Sciatic nerve (tissue), 2 donors: ENCODE measurements around the gene AKAP8. TPM values are rescaled to one million over a fixed set of nuclear protein-coding genes. Genes with fewer than 3 reads are reported as not detected.
A peak's percentile ranks its signal among the peaks of the same experiment; 100 is the strongest.
"Not testable (repeated sequence)": the region's sequence is repeated elsewhere in the genome, so short reads cannot be mapped to it uniquely, and the experiment has no call there.

Experiments used
- ATAC-seq: fragments of 200-7000 bp; cut with Tn5 transposase; one replicate; pipeline ENCODE4 v1.9.1; 2020; ENCODE audit warnings: mild to moderate bottlenecking, moderate library complexity
- DNase-seq: peaks from one replicate; pipeline ENCODE4 v3.0.0-alpha.2; 2020; ENCODE audit warnings: low spot score
- intact Hi-C: fragments of 100-400 bp; cut with DNase I; formaldehyde crosslinking; loops from one replicate; pipeline ENCODE4 v1.14.2; 2022
- total RNA-seq: library from RNA; stranded (reverse); fragmentation: NEBNext Ultra II Directional; extraction: Animal tissue kit (Norgen Biotek cat#: 25700); gene quantifications from one replicate; pipeline ENCODE4 v1.2.1, GENCODE V29; 2021
- donor health status: DM: no; HTN: no; CAD: no.
- donor health status: DM: no; HTN: no; CAD: no.

Gene AKAP8
- total RNA-seq, 1 donor from 2014 or later, result 51.9 TPM

DNA sequence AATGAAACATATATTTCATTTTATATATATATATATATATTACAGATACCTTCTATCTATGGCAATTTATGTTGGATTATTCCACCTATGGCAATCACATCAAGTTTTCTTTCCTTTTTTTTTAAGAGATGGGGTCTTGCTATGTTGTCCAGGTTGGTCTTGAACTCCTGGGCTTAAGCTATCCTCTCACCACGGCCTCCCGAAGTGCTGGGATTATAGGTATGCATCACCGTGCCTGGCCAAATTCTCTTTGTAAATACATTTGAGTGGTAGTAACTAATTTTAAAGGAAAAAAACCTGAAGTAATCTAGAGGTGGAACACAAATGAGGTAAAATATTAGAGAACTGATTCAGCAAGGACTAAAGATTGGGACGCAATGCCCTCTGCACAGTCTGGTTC is 25.7 kb downstream of the AKAP8 start:
- intact Hi-C loops, result no loop called here
- no peak for ATAC-seq
- no peak for DNase-seq

DNA sequence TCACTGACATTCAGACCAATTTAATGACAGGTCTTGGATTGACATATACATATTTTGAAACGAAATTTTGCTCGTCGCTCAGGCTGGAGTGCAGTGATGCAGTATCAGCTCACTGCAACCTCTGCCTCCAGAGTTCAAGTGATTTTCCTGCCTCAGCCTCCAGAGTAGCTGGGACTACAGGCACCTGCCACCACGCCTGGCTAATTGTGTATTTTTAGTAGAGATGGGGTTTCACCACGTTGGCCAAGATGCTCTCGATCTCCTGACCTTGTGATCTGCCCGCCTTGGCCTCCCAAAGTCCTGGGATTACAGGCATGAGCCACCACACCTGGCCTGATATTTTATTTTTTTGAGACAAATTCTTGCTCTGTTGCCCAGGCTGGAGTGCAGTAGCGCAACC is 27.1 kb downstream of the AKAP8 start:
- ATAC-seq, intact Hi-C loops, DNase-seq: not testable (repeated sequence)

DNA sequence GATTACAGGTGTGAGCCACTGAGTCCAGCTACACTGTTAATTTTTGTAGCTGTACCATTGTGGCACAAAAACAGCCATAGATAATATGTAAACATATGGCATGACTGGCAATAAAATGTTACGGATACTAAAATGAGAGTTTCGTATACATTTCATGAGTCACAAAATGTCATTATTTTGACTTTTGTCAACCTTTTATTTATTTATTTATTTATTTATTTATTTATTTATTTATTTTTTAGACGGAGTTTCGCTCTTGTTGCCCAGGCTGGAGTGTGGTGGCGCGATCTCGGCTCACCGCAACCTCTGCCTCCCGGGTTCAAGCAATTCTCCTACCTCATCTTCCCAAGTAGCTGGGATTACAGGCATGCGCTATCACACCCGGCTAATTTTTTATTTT is 38.3 kb downstream of the AKAP8 start:
- ATAC-seq, DNase-seq, intact Hi-C loops: not testable (repeated sequence)

DNA sequence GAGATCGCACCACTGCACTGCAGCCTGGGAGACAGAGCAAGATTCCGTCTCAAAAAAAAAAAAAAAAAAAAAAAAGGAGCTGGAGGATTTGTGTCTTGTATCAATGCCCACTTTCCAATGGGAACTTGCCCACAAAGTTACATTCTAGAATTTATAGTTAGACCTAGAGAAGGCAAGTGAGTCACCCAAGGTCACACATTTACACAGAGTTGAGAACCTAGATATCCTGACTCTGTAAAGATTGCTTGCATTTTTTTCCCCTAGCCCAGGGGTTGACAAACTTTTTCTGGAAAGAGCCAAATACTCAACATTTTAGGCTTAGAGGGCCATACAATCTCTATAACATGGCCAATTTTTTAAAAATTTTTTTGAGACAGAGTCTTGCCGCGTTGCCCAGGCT is 39.5 kb downstream of the AKAP8 start:
- ATAC-seq, result no peak
- DNase-seq, result no peak
- intact Hi-C loops, result no loop called here

DNA sequence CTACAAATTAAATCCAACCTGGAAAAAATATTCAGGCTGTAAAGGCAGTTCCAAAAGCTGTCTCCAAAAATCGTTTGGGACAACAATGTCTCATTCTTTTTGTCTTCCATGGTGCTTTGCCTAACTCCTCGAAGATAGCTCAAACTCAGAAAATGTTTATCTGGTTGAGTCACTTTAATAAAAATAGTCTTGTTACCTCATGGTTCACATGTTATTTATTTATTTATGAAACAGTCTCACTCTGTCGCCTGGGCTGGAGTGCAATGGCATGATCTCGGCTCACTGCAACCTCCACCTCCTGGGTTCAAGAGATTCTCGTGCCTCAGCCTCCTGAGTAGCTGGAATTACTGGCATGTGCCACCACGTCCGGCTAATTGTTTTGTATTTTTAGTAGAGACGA is 42.4 kb downstream of the AKAP8 start:
- peak; percentile 29 for ATAC-seq
- intact Hi-C loops, result no loop called here
- no peak for DNase-seq

DNA sequence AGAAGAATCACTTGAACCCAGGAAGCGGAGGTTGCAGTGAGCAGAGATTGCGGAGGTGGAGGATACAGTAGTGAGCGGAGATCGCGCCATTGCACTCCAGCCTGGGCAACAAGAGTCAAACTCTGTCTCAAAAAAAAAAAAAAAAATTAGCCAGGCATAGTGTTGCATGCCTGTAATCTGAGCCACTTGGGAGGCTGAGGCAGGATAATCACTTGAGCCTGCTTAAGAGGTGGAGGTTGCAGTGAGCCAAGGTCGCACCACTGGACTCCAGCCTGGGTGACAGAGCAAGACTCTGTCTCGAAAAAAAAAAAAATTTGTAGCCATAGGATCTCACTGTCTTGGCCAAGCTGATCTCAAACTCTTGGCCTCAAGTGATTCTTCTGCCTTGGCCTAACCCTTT is 43.6 kb downstream of the AKAP8 start:
- ATAC-seq, intact Hi-C loops: not testable (repeated sequence)

DNA sequence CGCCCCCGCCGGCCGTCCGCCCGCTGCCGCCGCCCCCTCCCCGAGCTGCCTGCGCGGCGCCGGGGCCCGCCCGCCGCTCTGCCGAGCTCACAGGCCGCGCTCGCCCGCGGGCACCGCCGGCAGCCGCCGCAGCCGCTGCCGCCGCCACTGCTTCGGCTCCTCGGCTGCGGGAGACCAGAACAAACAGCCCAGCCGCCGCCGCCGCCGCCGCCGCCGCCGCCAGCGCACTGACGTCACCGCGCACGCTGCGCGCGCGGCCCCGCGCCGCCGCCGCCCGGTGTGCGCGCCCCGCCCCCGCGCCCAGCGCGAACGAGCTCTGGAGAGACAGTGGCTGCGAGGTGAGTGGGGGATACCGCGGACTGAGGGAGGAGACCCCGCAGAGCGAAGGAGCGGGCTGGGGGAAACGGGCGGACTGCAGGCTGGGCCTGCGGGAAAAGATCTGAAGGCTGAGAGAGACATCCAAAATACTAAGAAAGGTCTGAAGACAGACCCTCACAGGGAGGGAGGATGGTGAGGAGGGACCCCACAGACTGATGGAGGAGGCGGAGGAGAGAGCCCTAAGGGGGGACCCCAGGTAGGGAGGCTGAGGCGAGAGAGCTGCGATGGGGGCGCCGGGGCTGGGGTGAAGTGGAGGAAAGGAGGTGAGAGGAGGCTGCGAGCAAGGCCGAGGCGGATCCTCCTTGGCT is 47.1 kb downstream of the AKAP8 start, which contains the start of gene BRD4:
BRD4 (minus strand) TSS at position 229 of the 686 bp plus-strand sequence. CDS start 59,440 bp downstream, outside the sequence.
- ATAC-seq (peak; percentile 85), DNase-seq (peak; percentile 87)
- intact Hi-C loops, result no loop called here

More for the DNA sequence above, 43.6 kb downstream of the AKAP8 start:
- not testable (repeated sequence) for DNase-seq

DNA sequence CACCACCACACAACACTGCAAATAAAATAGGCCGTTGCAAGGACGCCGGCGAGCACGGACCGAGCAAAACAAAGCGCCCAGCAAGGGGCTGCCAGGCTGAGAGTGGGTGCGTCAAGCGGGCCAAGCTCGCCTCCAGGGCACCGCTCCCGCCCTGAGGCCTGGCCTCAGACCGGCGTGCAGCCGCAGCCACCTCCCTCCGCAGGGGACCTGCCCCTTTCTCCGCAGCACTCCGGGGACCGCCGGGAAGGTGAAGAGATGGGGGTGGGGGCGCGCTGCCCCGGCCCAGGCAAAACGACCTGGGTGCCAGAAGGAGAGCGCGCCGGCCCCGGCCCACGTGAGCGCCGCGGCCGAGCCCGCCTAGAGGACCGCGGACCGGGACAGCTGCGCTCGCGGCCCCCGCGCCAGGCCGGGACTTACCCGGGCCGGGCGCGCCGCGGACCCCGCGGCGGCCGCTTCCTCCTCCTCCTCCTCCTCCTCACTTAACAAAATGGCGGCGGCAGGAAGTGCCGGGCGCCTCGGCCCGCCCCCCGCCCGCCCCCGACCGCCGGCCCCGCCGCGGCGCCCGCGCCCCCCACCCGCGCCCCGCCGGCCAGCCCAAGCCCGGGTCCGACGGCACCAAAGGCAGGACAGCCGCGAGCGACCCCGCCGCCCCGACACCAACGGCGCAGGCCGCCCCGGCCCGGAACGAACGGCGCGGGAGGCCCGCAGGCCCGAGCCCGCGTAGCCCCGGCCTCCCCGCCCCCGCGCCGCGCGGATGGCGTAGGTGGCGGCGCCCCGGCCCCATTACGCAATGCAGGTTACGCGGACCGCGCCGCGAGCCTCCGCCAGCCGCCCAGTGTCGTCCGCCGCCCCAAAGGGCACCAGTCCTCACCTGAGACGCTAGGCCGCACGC is 47.9 kb downstream of the AKAP8 start:
- ATAC-seq (peak; percentile 38), DNase-seq (peak; percentile 75)
- intact Hi-C loops, result no loop called here

DNA sequence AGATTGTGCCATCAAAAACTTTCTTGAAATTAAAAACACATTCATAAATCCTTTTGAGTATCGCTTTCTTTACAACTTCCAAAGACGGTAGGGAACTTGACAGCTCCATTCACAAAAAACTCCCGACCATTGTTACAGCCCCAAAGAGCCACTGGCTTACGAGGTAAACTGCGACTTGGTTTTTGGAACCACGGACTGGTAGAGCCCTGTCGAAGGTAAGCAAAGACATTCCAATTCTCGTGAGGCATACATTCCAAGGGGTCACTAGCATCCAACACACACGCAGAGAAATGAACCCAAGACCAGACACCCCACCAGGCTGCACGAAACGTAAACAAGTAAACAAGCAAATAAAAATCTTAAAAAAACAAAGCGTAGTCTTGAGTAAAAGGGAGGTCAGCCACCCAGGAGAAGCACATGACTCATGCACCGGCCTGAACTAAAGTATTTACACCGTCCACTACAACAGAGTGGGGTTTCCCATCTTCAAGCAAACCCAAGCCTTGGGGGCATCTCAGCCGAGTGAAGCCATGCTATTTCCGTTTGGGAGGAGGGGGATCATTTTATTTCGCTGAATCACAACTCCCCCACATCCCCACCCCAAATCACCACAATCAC is 48.7 kb downstream of the AKAP8 start:
- intact Hi-C loops, result no loop called here
- peak; percentile 37 for ATAC-seq
- DNase-seq, result no peak

DNA sequence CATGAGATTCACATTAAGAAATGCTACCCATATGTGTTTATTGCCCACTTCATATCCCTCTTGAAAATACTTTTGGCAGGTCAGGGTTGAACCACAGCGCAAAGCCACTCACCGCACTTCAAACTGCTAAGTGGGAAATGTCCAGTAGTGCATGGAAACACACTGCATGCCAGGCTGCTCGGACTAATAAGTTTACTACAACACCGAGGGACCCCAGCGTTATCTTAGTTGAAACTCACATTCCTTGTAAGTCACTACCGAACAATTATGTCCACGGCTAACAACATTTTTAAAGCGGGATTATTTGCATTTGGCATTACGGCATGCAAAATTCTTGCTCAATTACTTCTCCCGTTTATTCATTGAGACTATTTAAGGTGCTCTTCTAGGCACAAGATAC is 51.3 kb downstream of the AKAP8 start:
- ATAC-seq (no peak), DNase-seq (no peak)
- intact Hi-C loops, result no loop called here

DNA sequence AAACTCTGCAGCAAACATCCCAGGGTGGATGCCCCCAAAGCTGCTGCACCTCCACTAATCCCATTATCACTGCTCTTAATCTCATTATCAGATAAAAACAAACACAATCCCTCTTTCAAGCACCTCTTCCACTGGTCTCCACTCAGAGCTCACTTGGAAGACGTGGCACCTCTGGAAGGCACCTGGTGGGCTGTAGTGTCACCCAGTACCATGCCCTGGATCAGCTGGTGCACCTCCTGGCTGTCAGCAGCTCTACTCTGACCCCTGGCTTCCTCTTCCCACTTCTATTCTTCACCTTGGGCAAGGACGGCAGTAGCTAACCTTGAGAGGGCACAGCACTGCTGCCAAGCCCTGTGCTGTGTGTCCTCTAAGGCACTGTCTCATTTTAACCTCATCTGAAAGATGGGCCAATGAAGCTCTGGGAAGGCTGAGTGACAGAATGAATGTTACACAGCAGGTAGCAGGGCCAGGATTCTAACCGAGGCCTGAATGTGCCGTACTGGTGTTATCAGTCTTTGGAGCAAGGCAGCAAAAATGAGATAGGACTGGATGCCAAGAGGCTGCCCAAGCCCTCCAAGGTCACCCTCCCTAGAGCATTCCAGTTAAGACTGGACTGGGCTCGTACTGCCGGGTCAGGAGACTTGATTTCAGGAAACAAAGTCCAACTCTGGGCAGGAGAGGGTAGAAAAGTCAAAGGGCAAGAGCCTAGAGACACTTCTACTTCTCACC is 54.6 kb downstream of the AKAP8 start:
- intact Hi-C loops, result no loop called here
- ATAC-seq, result peak; percentile 15

DNA sequence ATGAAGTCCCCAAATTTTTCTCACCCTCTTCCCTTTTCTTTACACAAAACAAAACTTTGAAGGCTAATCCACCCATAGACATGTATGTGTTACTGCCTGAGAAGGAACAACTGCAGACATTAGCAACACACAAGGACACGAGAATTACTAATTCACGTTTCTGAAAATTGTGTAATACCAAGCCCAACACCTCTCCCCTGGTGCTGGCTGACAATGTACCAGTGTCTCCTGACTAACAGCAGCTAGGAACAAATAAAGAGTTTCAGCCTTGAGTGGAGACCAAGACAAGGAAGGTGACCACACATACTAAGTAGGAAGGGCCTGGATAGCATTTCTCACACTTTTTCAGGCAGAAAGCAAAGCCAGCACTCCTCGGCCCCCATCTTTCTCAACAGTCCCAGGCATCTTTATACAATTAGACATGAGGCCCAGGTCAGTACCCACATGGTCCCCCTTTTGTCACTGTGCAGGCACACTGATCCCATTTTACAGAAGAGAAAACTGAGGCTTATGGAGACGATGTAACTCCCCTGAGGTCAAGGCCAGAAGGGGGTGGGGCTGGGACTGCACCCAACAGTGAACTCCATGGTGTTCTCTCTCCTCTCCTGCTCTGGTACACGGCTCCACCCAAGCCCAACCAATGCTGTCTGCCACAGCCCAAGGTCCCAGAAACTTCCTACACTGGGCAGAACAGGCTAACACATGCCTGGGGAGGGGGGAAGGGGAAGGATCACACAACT is 55.9 kb downstream of the AKAP8 start:
- ATAC-seq (peak; percentile 80), DNase-seq (no peak)
- intact Hi-C loops, result no loop called here

More for the DNA sequence above, 54.6 kb downstream of the AKAP8 start:
- DNase-seq, result no peak

DNA sequence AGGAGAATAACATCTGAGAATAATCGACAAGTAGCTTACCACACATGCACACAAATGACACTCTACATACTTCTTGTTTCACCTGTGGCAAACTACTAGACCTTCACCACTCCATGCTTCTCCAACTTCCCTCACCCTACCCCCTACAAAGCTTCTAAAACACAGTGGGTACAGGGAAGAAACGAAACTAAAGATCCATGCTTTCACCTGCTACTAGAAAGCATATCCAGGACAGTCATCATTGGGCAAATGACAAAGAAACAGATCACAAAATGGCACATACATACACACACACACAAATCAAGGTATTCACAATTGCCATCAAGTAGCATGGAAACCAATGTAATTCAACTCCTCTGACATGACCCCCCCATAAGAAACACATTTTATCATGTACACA is 57.8 kb downstream of the AKAP8 start:
- no peak for DNase-seq
- intact Hi-C loops, result no loop called here
- ATAC-seq, result no peak

DNA sequence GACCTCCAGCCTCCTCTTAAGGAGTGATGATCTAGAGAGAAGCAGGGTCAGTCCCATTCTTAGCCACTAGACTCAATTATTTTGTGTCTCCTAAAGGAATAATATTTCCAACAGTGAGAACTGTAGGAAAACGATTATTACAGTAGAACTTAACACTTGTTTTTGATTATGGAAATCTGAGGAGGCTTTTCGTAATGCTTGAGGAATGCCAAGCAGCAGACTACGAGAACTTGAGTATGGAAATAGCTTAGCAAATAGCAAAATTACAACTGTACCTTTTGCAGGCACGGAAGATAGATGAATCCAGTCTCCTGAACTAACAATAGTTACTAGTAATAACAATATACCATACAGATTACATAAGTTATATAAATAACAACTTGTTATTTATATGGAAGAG is 59.5 kb downstream of the AKAP8 start:
- no peak for ATAC-seq
- intact Hi-C loops, result no loop called here
- DNase-seq, result no peak

DNA sequence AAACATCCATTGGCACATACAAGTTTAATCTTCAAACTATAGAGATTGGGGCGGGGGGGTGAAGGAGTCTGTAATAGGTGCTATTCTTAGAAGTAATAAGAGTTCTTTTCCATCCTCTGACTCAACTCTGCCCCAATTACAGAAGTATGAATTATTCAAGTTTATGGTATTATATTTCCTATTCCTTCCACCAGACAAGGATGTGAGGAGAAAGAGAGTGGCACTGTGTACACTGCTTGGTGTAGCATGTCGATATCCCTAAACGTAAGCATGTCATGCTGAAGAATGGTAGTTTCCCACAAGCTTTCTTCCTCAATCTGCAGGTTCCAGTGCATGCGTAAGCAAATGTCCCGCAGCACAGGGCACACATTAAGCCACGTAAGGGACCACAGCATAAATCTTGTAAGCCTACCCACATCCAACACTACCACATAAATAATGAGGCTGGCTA is 61.3 kb downstream of the AKAP8 start:
- ATAC-seq (peak; percentile 29), DNase-seq (no peak)
- intact Hi-C loops, result no loop called here

DNA sequence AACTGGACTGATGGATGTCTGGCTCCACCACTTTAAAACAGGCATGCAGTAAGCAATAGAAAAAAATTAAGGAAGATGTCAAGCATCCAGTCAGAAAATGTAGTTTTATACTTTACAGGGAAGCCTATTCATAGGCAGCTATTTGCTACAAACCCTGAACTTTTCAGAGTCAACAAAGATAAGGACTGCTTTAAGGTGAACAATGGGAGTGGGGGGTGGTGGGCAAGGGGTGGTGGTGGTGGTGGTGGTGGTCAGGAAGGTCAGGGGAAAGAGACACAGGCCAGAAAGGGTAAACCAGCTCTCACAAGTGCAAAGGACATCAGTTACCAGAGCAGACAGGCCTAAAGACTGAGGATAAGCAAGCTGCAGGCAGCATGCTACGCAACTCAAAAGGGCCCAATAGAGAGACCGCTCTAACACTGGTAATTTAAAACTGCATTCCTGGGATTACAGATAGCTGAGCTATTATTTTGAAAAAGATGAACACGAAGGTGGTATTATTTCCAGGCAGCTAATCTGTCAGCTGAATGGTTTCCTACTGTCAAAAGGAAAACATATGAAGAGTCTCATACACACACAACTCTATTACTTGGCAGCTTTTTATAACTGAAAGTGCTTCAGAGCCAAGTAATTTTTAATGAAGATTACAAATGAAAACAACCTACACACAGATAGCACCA is 62.1 kb downstream of the AKAP8 start:
- no peak for ATAC-seq
- intact Hi-C loops, result no loop called here
- no peak for DNase-seq

DNA sequence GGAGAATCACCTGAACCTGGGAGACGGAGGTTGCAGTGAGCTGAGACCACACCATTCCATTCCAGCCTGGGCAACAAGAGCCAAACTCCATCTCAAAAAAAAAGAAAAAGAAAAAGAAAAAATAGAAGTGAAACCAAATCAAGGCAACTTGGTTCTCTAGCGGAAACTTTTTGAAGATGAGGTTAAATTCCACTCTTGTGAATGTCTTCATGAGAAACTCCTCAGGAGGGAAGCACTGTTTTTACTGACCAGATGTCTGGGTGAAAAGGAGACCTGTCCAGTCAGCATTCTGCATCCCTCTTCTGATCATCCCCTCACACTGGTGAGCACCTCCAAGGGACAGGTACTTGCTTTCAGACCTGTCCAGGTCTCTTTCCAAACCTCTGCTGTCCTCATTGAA is 63.1 kb downstream of the AKAP8 start:
- intact Hi-C loops, result no loop called here
- DNase-seq (no peak), ATAC-seq (no peak)

DNA sequence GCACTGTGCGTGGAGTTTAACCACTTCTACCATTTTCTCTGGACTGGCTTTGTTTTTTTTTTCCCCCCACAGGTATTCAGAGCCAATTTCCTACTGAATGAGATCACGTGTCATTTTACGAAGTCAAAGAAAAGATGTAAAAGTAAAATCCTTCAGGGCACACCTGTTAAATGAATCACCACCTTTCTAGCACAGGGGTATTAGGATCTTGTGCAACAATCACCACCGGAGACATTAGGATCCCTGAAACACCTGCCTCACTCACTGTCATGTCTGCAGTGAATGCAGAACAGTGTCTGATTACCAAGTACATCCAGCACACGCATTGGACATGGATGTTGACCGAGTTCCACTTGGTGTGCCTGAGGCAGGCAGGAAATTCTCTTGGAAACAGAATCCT is 64.5 kb downstream of the AKAP8 start:
- intact Hi-C loops, result no loop called here
- ATAC-seq, result no peak
- DNase-seq, result no peak
